Esophagus (tissue), 2 donors: ENCODE data around the gene PLAC9. TPM values are rescaled to one million over a fixed set of nuclear protein-coding genes. Genes with fewer than 3 reads are reported as not detected.
"Not testable (repeated sequence)": the region's sequence is repeated elsewhere in the genome, so short reads cannot be mapped to it uniquely, and the experiment has no call there.

Source experiments
- H3K27ac ChIP-seq, 2 donors: one replicate each; pipeline ENCODE4 v1.5.1; 2013; ENCODE audit warnings: low read depth in 2 of 2, mild to moderate bottlenecking in 2 of 2, inconsistent platforms in 1 of 2, low read length in 1 of 2, moderate library complexity in 1 of 2
- H3K27me3 ChIP-seq, 2 donors: one replicate each; pipeline ENCODE4 v1.6.1; 2013; ENCODE audit warnings: low read length in 2 of 2, control low read depth in 1 of 2, mild to moderate bottlenecking in 1 of 2; ENCODE audit not compliant: insufficient read depth in 2 of 2, control insufficient read depth in 1 of 2
- H3K36me3 ChIP-seq, 2 donors: one replicate each; pipeline ENCODE4 v1.6.1; 2013; ENCODE audit warnings: low read length in 1 of 2; ENCODE audit not compliant: control insufficient read depth in 2 of 2, insufficient read depth in 2 of 2
- H3K4me1 ChIP-seq, 2 donors: one replicate each; pipeline ENCODE4 v1.6.1; 2013; ENCODE audit warnings: low read length in 1 of 2; ENCODE audit not compliant: control insufficient read depth in 2 of 2, insufficient read depth in 2 of 2
- H3K4me3 ChIP-seq, 2 donors: one replicate each; pipeline ENCODE4 v1.5.1; 2013; ENCODE audit warnings: low read length in 2 of 2, mild to moderate bottlenecking in 2 of 2, low read depth in 1 of 2, moderate library complexity in 1 of 2
- H3K9me3 ChIP-seq, 2 donors: one replicate each; pipeline ENCODE4 v1.6.1; 2013; ENCODE audit warnings: mild to moderate bottlenecking in 2 of 2, low read depth in 1 of 2, low read length in 1 of 2, moderate library complexity in 1 of 2; ENCODE audit not compliant: control insufficient read depth in 2 of 2, insufficient read depth in 1 of 2
- WGBS, 2 donors: extraction: QIAGEN DNeasy Blood & Tissue Kit; methylation state at CpG; one replicate each; pipeline ENCODE4 v1.1.7; 2013; 5-methylcytosine and 5-hydroxymethylcytosine counted together
- polyA plus RNA-seq, 2 donors: library from polyadenylated mRNA; stranded (reverse); fragments of 200-250 nt; gene quantifications; one replicate each; pipeline ENCODE4 v1.2.3, GENCODE V29; 2013
- donor health status: healthy with polysubstance abuse.
- donor health status: Bipolar disorder and iron deficiency.

PLAC9 gene
- 1 to 10 TPM; 5.5 to 5.8 TPM for polyA plus RNA-seq

GRCh38 chr10:80132299-80133139 is at the start of gene PLAC9:
Gene PLAC9, plus strand, starts transcription at chr10:80132730. Its CDS starts 33 bp downstream, at chr10:80132763.
- Histone ChIP-seq H3K4me1 (peaks cover 0 to 7% of the 10 kb centered on the region in 2 donors), H3K36me3 (no peaks in the 10 kb centered on the region), H3K27me3 (peaks cover 0 to 5% of the 10 kb centered on the region in 2 donors), H3K4me3 (peak within 1 kb of the TSS; percentile 1 to 37), H3K9me3 (no peaks in the 10 kb centered on the region), H3K27ac (peak within 1 kb of the TSS; percentile 54 to 77)
- 4 to 5% methylated on average over 56 to 58 of the region's 58 CpGs for WGBS, 2 donors

DNA sequence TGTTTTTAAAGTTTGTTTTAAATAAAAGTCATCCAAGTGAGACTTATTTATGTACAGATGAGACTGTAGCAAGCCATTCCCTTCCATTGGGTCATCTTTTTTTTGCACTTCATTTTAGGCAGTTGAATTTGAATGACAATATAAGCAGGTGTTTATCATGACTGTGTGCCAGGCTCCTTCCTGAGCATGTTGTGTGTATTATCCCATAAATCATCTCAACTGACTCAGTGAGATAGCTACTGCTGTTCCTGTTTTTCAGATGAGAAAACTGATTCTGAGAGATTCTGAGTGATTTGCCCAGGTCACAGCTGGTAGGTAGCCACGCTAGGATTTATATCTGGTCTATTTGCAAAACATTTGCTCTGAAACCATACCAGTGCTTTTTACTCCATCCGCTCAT is 42.4 kb upstream of the PLAC9 start:
- 84 to 86% methylated on average over 2 of the region's 2 CpGs for whole genome bisulfite sequencing, 2 donors
- H3K27me3 ChIP-seq = no peaks in the 10 kb centered on the region
- no peaks in the 10 kb centered on the region for H3K4me1 ChIP-seq
- H3K4me3 ChIP-seq = no peak overlapping the region
- H3K27ac ChIP-seq = no peak overlapping the region
- no peaks in the 10 kb centered on the region for H3K36me3 ChIP-seq
- no peaks in the 10 kb centered on the region for H3K9me3 ChIP-seq

GRCh38 chr10:80094231-80094630 is 38.3 kb upstream of the PLAC9 start:
- WGBS, 2 donors = 70 to 82% methylated on average over 2 of the region's 2 CpGs
- Histone ChIP-seq H3K4me1 (no peaks in the 10 kb centered on the region), H3K27ac (no peak overlapping the region), H3K9me3 (no peaks in the 10 kb centered on the region), H3K27me3 (no peaks in the 10 kb centered on the region), H3K36me3 (no peaks in the 10 kb centered on the region), H3K4me3 (no peak overlapping the region)

DNA sequence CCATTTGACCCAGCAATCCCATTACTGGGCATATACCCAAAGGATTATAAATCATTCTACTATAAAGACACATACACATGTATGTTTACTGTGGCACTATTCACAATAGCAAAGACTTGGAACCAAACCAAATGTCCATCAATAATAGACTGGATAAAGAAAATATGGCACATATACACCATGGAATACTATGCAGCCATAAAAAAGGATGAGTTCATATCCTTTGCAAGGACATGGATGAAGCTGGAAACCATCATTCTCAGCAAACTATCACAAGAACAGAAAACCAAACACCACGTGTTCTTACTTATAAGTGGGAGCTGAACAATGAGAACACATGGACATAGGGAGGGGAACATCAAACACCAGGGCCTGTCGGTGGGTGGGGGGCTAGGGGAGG is 34.3 kb upstream of the PLAC9 start:
- WGBS, 2 donors = 88 to 90% methylated on average over 2 of the region's 2 CpGs
- not testable (repeated sequence) for H3K9me3 ChIP-seq, H3K27ac ChIP-seq, H3K4me1 ChIP-seq, H3K27me3 ChIP-seq, H3K36me3 ChIP-seq, H3K4me3 ChIP-seq

- H3K4me3 ChIP-seq, H3K36me3 ChIP-seq, H3K4me1 ChIP-seq, H3K9me3 ChIP-seq, H3K27me3 ChIP-seq, H3K27ac ChIP-seq: not testable (repeated sequence)
- 82 to 85% methylated on average over 8 of the region's 8 CpGs for WGBS, 2 donors
Measured at GRCh38 chr10:80099295-80099694, 33.2 kb upstream of the PLAC9 start.

GRCh38 chr10:80100116-80100515 is 32.4 kb upstream of the PLAC9 start:
- H3K27ac ChIP-seq = no peak overlapping the region
- no peaks in the 10 kb centered on the region for H3K9me3 ChIP-seq
- WGBS, 2 donors = 90 to 93% methylated on average over 9 of the region's 9 CpGs
- H3K4me1 ChIP-seq = no peaks in the 10 kb centered on the region
- H3K36me3 ChIP-seq = no peaks in the 10 kb centered on the region
- H3K4me3 ChIP-seq = no peak overlapping the region
- no peaks in the 10 kb centered on the region for H3K27me3 ChIP-seq

- H3K27ac ChIP-seq = no peak overlapping the region
- H3K27me3 ChIP-seq = no peaks in the 10 kb centered on the region
- H3K4me1 ChIP-seq = no peaks in the 10 kb centered on the region
- H3K36me3 ChIP-seq = no peaks in the 10 kb centered on the region
- no peak overlapping the region for H3K4me3 ChIP-seq
- H3K9me3 ChIP-seq = no peaks in the 10 kb centered on the region
- WGBS, 2 donors = 69 to 76% methylated on average over 15 of the region's 15 CpGs
Measured at GRCh38 chr10:80100861-80101695, 31.5 kb upstream of the PLAC9 start.

DNA sequence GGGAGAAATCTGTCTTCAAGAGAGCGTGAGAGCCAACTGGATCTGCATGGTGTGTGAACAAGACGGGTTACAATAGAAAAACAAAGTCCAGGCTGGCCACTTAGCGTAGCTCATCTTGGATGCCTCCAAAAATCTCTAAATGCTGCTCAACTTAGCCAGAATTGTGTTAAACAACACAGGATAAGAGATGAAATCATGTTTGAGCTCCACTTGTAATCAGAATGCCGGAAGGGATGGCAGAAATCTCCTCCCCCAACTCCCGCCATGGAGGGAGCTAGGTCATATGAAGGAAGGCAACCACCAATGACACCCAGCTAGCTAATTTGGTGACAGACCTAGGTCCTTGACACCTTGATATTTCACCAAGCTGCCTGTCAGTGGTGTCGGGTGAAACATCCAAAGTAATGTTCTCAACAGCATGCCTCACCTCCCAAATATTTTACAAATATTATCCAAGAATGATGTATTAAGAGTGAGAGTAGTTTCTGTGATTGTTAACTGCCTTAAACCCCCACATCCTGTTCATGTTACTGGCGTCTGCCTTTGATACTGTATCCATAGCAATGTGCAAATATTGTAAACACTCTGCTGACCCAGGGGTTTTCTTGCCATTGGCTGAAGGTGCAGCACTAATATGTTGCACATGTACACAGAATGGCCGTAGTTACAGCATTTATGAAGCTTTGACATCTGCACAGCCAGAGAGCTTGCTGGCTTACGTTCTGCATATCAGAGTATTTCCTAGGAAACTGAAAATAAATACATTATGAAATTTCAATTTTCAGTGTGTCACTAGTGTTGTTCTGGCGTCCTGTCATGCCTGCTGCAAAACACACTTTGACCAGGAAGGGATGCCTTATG is 28.2 kb upstream of the PLAC9 start:
- WGBS, 2 donors = 36 to 40% methylated on average over 10 of the region's 10 CpGs
- H3K4me3 ChIP-seq = no peak overlapping the region
- no peak overlapping the region for H3K27ac ChIP-seq
- H3K27me3 ChIP-seq = no peaks in the 10 kb centered on the region
- no peaks in the 10 kb centered on the region for H3K36me3 ChIP-seq
- no peaks in the 10 kb centered on the region for H3K4me1 ChIP-seq
- peaks cover 0 to 5% of the 10 kb centered on the region in 2 donors for H3K9me3 ChIP-seq

- Histone ChIP-seq H3K27me3 (no peaks in the 10 kb centered on the region), H3K27ac (no peak overlapping the region), H3K4me3 (no peak overlapping the region), H3K4me1 (no peaks in the 10 kb centered on the region), H3K9me3 (peaks cover 0 to 5% of the 10 kb centered on the region in 2 donors), H3K36me3 (no peaks in the 10 kb centered on the region)
- 90 to 94% methylated on average over 8 of the region's 8 CpGs for whole genome bisulfite sequencing, 2 donors
Measured at GRCh38 chr10:80108576-80109239, 23.8 kb upstream of the PLAC9 start.
